PC-3 (cell line): ENCODE measurements around the gene FAM25G.

ENCODE experiments used
- CTCF ChIP-seq: fragments of 300-600 bp; sonication (generic); conservative IDR thresholded peaks from 2 replicates; pipeline ENCODE4 v1.5.1; 2017; ENCODE audit warnings: antibody characterized with exemption, low read depth, mild to moderate bottlenecking, low read length
- EZH2 ChIP-seq: fragments of 300-600 bp; sonication (generic); IDR thresholded peaks from one replicate; pipeline ENCODE4 v1.6.1; 2017; ENCODE audit warnings: antibody characterized with exemption, mild to moderate bottlenecking, low read length; ENCODE audit not compliant: unreplicated experiment

GRCh38 chr10:47442351-47442750 is 49.1 kb downstream of the FAM25G start:
- TF ChIP-seq CTCF (no peak), EZH2 (no peak)
